ENCODE measurements around the gene SERPINE3.

Gene SERPINE3

GRCh38 chr13:51339354-51339753 lies at the start of gene SERPINE3:
TSS of gene SERPINE3 (plus strand) at chr13:51339691. CDS start at chr13:51341092, 1,401 bp downstream.
- Histone ChIP-seq H3K27me3 (no peaks in the 10 kb centered on the region), H3K4me3 (no peak within 1 kb of the TSS), H3K9me3 (no peaks in the 10 kb centered on the region), H3K36me3 (no peaks in the 10 kb centered on the region), H3K4me2 (no peak within 1 kb of the TSS), H3K27ac (no peak within 1 kb of the TSS), H3K9ac (no peak within 1 kb of the TSS), H3K4me1 (no peaks in the 10 kb centered on the region), H4K20me1 (no peaks in the 10 kb centered on the region)
- TF ChIP-seq Cebpa-rat (IDR thresholded peaks at IDR 0.05): no peak

GRCh38 chr13:51291341-51291740 lies 48.1 kb upstream of the SERPINE3 start:
- H3K4me3 ChIP-seq: no peak overlapping the region
- H3K4me2 ChIP-seq: no peak overlapping the region
- H3K9me3 ChIP-seq: no peaks in the 10 kb centered on the region
- no peaks in the 10 kb centered on the region for H3K4me1 ChIP-seq
- H3K27ac ChIP-seq: no peak overlapping the region
- no peaks in the 10 kb centered on the region for H3K36me3 ChIP-seq
- no peak overlapping the region for H3K9ac ChIP-seq
- no peaks in the 10 kb centered on the region for H4K20me1 ChIP-seq
- TF ChIP-seq Cebpa-rat (IDR thresholded peaks at IDR 0.05): no peak
- no peaks in the 10 kb centered on the region for H3K27me3 ChIP-seq

- H3K36me3 ChIP-seq: no peaks in the 10 kb centered on the region
- H3K27me3 ChIP-seq: no peaks in the 10 kb centered on the region
- no peak overlapping the region for H3K4me2 ChIP-seq
- TF ChIP-seq Cebpa-rat (IDR thresholded peaks at IDR 0.05): no peak
- H3K4me1 ChIP-seq: no peaks in the 10 kb centered on the region
- no peak overlapping the region for H3K4me3 ChIP-seq
- H4K20me1 ChIP-seq: no peaks in the 10 kb centered on the region
- H3K9ac ChIP-seq: no peak overlapping the region
- no peaks in the 10 kb centered on the region for H3K9me3 ChIP-seq
- H3K27ac ChIP-seq: no peak overlapping the region
Observed at GRCh38 chr13:51292000-51292565, 47.4 kb upstream of the SERPINE3 start.

- TF ChIP-seq Cebpa-rat (IDR thresholded peaks at IDR 0.05): no peak
- Histone ChIP-seq H3K36me3 (no peaks in the 10 kb centered on the region), H4K20me1 (no peaks in the 10 kb centered on the region), H3K9me3 (no peaks in the 10 kb centered on the region), H3K27ac (no peak overlapping the region), H3K4me3 (no peak overlapping the region), H3K9ac (no peak overlapping the region), H3K4me1 (no peaks in the 10 kb centered on the region), H3K27me3 (no peaks in the 10 kb centered on the region), H3K4me2 (no peak overlapping the region)
Observed at GRCh38 chr13:51297556-51297955, 41.9 kb upstream of the SERPINE3 start.

- Histone ChIP-seq H3K27ac (no peak overlapping the region), H3K36me3 (no peaks in the 10 kb centered on the region), H3K4me3 (no peak overlapping the region), H3K4me2 (no peak overlapping the region), H3K4me1 (no peaks in the 10 kb centered on the region), H4K20me1 (no peaks in the 10 kb centered on the region), H3K27me3 (no peaks in the 10 kb centered on the region), H3K9me3 (no peaks in the 10 kb centered on the region), H3K9ac (no peak overlapping the region)
- TF ChIP-seq Cebpa-rat (IDR thresholded peaks at IDR 0.05): no peak
Observed at GRCh38 chr13:51298812-51299211, 40.7 kb upstream of the SERPINE3 start.

GRCh38 chr13:51303063-51303552 lies 36.4 kb upstream of the SERPINE3 start:
- Histone ChIP-seq H3K27ac (no peak overlapping the region), H3K4me1 (no peaks in the 10 kb centered on the region), H3K36me3 (no peaks in the 10 kb centered on the region), H3K4me3 (no peak overlapping the region), H3K4me2 (no peak overlapping the region), H4K20me1 (no peaks in the 10 kb centered on the region), H3K27me3 (no peaks in the 10 kb centered on the region), H3K9ac (no peak overlapping the region), H3K9me3 (no peaks in the 10 kb centered on the region)
- TF ChIP-seq Cebpa-rat (IDR thresholded peaks at IDR 0.05): no peak

- no peaks in the 10 kb centered on the region for H3K4me1 ChIP-seq
- no peak overlapping the region for H3K4me3 ChIP-seq
- no peaks in the 10 kb centered on the region for H3K27me3 ChIP-seq
- no peak overlapping the region for H3K27ac ChIP-seq
- no peak for TF ChIP-seq Cebpa-rat (IDR thresholded peaks at IDR 0.05)
- H3K4me2 ChIP-seq: no peak overlapping the region
- H4K20me1 ChIP-seq: no peaks in the 10 kb centered on the region
- no peak overlapping the region for H3K9ac ChIP-seq
- H3K36me3 ChIP-seq: no peaks in the 10 kb centered on the region
- H3K9me3 ChIP-seq: no peaks in the 10 kb centered on the region
Observed at GRCh38 chr13:51303882-51304281, 35.6 kb upstream of the SERPINE3 start.

GRCh38 chr13:51305271-51305967 lies 34.1 kb upstream of the SERPINE3 start:
- Histone ChIP-seq H3K4me1 (no peaks in the 10 kb centered on the region), H3K27ac (no peak overlapping the region), H3K36me3 (no peaks in the 10 kb centered on the region), H4K20me1 (no peaks in the 10 kb centered on the region), H3K9ac (no peak overlapping the region), H3K9me3 (no peaks in the 10 kb centered on the region), H3K4me3 (no peak overlapping the region), H3K4me2 (no peak overlapping the region), H3K27me3 (no peaks in the 10 kb centered on the region)
- no peak for TF ChIP-seq Cebpa-rat (IDR thresholded peaks at IDR 0.05)

GRCh38 chr13:51308781-51309180 lies 30.7 kb upstream of the SERPINE3 start:
- Histone ChIP-seq H3K9ac (no peak overlapping the region), H3K4me2 (no peak overlapping the region), H3K36me3 (no peaks in the 10 kb centered on the region), H3K27ac (no peak overlapping the region), H3K27me3 (no peaks in the 10 kb centered on the region), H3K9me3 (no peaks in the 10 kb centered on the region), H3K4me1 (no peaks in the 10 kb centered on the region), H3K4me3 (no peak overlapping the region), H4K20me1 (no peaks in the 10 kb centered on the region)
- TF ChIP-seq Cebpa-rat (IDR thresholded peaks at IDR 0.05): no peak

GRCh38 chr13:51311231-51311630 lies 28.3 kb upstream of the SERPINE3 start:
- Histone ChIP-seq H3K4me3 (no peak overlapping the region), H3K27me3 (no peaks in the 10 kb centered on the region), H3K9me3 (no peaks in the 10 kb centered on the region), H3K4me2 (no peak overlapping the region), H3K4me1 (peaks cover 11% of the 10 kb centered on the region), H4K20me1 (no peaks in the 10 kb centered on the region), H3K36me3 (no peaks in the 10 kb centered on the region), H3K9ac (no peak overlapping the region), H3K27ac (no peak overlapping the region)
- no peak for TF ChIP-seq Cebpa-rat (IDR thresholded peaks at IDR 0.05)

Measured in BLaER1 (cell line).